HG02588 (cell line): ENCODE results near the gene DPY19L1.
"Not testable (repeated sequence)": the region's sequence is repeated elsewhere in the genome, so short reads cannot be mapped to it uniquely, and the experiment has no call there.

Source experiments
- ATAC-seq: cut with Tn5 transposase; IDR thresholded peaks from one replicate; pipeline ENCODE4 v1.9.1; 2021; ENCODE audit warnings: mild to moderate bottlenecking, moderate library complexity; ENCODE audit not compliant: unreplicated experiment

Gene DPY19L1

DNA sequence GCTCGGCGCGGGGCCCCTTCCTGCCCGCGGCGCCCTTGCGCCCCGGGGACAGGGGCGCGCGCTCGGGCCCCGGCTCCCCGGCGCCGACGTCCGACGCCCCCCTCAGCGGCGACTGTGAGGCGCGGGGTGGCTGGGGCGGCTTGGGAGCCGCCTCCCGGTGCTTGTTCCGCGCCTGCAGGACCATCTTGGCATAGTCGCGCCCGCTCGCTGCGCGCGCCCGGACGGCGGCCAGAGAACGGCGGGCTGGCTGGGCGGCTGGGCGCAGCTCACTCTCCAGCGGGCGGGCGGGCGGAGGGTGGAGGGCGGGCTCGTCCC is at the start of gene DPY19L1:
Gene DPY19L1, minus strand, starts transcription at position 275 of the 315 bp plus-strand sequence. Its CDS starts 91 bp downstream, at position 184.
- peak; percentile 22 for ATAC-seq

DNA sequence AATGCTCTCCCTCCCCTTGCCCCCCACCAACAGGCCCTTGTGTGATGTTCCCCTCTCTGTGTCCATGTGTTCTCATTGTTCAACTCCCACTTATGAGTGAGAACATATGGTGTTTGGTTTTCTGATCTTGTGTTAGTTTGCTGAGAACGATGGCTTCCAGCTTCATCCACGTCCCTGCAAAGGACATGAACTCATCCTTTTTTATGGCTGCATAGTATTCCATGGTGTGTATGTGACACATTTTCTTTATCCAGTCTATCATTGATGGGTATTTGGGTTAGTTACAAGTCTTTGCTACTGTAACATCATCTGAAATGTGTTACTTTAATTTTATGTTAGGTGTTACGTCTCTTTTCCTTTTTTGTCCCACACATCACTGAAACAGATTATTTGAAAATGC is 42.2 kb upstream of the DPY19L1 start:
- not testable (repeated sequence) for ATAC-seq

DNA sequence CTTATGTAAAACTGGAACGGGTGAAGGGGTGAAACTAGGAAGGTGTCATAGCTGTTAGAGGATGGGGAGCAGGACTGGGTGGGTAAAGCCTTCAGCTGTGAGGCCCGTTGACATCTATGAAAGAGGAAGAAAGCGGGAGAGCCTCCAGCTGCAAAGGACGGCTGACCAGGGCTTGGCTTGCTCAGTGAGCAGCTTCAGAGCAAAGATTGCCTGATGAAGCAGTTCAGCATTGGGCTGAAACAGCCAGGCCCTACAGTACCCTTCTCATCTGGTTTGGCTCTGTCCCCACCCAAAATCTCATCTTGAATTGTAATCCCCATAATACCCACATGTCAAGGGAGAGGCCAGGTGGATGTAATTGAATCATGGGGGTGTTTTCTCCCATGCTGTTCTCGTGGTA is 36.7 kb upstream of the DPY19L1 start:
- ATAC-seq, result not testable (repeated sequence)

DNA sequence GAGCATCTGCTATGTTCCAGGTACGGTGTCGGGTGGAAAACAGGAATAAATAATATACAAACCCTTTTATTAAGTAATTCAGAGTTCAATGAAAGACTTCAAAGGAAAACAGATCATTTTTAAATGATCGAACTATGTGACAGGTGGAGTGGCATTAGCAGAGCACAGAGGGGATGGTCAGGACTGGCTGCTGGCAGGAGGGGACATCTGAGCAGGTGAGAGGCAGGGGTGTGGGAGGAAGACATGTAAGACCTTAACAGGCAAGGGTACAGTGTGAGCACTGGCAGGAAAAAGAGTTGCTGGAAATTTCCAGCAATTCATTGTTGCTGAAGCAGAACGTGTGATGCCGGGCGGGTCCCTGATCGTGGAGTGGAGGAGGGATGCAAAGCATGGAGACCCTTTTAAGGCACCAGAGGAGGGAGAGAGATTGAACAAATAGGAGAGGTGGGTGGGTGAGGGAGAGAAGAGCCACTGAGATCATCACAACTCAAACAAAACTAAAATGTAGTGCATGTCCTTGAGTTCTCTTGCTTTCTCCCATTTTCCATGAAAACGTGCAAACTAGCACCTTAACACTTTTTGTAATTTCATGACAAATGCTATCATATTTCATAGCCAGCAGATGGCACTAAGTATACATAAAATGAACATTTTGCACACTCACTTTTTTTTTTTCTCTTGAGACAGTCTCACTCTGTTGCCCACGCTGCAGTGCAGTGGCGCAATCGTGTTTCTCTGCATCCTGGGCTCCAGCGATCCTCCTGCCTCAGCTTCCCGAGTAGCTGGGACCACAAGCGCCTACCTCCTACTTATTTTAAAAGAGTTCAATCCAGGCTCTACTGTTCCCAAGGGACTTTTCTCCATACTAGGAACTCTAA is 35.9 kb upstream of the DPY19L1 start:
- ATAC-seq, result not testable (repeated sequence)

DNA sequence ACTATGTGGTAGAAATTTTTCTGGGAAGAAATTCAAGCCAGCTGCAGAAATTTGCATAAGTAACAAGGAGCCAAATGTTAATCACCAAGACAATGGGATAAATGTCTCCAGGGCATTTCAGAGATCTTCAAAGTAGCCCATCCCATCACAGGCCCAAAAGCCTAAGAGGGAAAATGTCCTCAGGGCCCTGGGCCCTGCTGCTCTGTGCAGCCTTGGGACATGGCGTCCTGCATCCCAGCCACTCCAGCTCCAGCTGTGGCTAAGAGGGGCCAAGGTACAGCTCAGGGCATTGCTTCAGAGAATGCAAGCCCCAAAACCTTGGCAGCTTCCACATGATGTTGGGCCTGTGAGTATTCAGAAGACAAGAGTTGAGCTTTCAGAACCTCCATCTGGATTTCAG is 31.8 kb upstream of the DPY19L1 start:
- ATAC-seq, result not testable (repeated sequence)

DNA sequence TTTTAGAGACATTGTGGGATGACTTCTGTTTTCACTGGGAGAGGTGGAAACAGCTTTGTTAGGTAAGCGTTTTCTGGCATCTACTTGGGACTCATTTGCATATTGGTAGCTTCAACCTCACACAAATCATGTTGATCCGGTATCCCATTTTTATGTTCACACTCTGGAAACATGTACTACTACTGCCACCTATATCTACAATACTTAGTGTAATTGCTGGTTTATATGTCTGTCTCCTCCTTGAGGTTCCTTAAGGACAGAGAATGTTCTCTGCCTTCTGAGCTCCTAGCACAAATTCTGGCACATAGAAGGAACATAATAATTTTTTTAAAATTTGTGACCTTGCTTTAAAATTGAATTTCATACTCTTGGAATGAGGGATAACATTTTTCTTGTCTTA is 28.1 kb upstream of the DPY19L1 start:
- not testable (repeated sequence) for ATAC-seq

DNA sequence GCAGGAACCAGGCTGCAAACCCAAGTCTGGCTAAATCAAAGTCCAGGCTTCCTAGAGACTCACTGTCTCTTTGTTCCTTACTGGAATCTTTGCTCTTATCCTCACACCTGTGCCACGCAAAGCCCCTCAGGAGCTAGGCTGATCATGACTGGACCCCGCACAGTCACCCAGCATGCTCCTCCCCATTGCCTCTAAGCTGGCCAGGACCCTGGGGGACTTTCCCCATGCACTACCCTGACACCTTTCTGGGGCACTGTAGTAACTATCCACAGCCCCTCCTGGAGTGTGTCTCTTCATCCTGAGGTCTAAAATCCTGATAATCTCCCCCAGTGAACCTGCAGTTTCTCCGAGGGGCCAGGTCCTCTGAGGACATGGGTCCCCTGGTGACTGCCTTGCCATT is 21.3 kb upstream of the DPY19L1 start:
- not testable (repeated sequence) for ATAC-seq

DNA sequence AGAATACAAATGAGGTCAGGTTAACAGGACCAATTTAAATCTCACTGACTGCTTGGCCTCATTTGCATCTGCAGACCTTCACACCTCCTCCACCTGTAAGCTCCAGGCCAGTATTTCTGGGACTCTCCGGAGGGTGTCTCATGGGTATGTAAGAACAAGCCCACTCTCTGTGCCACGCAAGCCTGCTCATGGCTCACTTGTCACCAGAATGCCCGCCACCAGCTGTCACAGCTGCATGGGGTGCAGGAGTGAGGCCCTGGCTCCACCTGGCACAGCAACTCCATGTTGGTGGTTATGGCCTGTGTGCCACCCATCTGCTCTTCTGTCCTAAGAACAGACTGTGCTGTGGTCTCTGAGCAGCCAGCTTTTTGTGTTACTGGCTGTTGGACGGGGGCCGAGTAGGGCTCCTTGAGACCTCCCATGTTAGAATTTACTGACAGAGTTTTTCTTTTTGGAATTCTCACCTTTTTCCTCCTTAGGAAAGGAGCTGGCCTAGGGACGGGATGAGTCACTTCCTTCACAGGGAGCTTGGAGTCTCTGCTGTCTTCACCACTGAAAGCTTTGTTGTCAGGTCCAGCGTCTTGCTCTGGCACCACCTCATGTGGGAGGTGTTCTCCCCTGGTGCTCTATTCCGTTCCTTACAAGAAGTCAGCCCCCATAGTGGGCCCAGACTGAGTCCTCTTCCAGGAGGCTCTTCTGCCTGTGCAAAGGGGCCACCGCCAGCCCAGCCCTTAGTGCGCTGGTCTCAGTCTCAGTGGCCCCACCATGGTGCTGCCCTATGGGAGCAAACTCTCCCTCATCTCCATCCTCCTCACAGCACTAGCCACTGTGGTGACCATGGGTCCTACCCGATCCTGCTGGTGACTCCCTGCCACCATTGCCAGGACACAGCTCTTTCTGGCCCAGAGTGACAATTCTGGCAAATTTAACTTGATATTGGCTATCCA is 20.5 kb upstream of the DPY19L1 start:
- not testable (repeated sequence) for ATAC-seq

DNA sequence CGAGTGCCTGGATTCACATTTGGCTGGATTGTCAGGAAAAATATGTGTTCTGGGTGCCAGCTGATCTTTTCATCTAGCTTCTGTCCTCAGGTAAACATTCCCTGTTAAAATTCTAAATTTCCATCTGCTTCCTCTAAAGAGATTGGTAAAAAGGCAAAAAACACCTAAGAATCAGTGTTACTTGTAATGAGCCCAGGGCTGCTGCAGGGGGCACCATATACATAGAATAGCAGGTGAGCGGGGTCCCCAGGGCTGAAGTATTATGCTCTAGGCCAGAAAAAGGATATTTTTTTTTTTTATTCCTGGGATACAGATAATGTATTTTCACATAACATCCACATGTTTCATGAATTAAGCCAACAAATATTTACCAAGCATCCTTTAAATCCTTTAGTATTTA is 18.4 kb upstream of the DPY19L1 start:
- not testable (repeated sequence) for ATAC-seq

DNA sequence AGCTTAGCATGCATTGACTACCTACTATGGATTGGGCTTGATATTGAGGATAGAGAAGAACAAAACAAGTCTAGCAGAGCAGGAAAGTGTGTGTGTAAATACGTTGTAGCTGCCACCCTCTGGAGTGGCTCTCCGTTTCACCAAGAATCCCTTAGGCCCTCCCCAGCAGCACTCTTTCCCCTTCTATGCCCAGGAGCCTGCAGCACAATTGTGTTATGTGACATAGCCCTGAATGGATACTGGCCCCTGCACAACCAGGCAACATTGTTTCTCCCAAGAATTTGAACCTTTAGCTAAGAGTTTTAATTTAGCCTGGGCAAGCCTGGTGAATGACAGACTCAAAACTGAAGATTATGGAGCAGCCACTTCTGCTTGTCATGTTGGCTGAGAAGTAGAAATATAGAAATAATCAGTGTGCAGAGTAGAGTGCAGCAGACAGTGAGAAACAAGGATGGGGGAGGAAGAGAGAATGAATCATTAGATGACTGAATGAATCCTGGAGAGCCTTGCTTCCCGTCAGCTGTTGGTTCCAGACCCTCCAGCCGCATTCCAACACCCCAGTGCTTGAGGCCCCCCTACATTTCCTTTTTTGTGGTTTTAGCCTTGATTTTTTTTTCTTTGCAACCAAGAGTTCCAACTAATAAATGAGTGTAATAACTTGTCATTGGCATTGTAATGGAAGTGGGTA is 16.3 kb upstream of the DPY19L1 start:
- ATAC-seq, result not testable (repeated sequence)

DNA sequence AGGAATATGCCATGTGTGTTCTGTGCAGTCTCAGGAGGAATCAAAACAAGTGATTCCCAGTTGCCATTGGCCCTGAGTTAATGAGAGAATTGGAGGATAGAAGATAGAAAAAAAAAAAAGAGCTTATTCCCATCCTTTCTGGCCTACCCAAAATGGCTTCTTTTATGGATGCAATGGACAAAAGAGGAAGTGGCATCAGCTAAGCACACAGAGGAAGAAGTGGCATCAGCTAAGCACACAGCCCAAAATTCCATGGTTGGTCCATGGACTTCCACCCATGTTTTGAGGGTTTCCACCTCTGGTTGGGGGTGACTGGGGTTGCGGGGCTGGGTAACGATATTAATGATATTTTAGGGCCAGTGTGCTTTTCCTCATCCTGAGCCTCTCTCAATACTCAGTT is 11.1 kb upstream of the DPY19L1 start:
- not testable (repeated sequence) for ATAC-seq

DNA sequence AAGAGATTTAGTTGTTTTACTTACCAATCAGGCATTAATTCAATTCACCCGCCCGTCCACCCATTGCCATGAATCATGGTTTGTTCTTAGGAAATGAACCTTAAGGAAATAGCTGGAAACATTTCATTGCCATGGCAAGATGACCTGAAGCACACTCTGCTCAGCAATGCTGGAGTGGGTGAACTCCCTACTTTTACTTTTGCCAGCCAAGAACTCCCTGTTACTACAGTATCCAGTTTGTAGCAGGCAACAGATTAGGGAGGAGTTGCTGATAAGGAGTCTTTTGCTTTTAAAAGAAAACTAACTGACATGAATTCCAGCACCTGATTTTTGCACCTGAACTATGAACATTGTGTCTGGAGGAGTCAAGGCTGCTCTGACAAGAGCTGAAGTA is 10.6 kb upstream of the DPY19L1 start:
- not testable (repeated sequence) for ATAC-seq

DNA sequence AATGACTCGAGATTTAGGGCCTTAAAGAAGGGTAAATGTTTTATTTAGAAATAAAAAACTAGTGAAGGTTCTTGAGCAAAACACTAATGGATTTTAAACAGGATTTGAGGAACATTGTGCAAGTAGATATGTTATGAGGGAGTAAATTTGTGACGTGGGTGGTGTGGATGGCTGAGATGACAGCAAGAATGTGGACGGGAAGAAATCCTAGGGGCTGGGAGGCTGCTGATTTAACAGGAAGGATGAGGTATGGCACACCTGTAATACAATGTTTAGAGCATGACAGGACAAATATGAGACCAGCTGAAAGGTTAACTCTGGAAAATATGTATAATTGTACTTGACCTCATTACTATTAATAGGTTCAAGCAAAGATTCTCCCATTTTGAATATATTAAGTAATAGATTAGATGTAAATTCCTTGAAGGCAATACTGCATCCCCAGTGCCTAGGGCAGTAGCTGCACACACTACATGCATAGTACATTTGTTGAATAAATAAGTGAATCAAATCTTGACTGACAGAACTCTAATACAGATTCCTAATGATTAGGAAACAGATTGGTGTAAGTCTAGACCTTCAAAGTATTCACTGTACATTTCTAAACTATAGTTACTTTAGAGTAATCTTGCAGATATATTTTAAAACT is 10.1 kb upstream of the DPY19L1 start:
- not testable (repeated sequence) for ATAC-seq

DNA sequence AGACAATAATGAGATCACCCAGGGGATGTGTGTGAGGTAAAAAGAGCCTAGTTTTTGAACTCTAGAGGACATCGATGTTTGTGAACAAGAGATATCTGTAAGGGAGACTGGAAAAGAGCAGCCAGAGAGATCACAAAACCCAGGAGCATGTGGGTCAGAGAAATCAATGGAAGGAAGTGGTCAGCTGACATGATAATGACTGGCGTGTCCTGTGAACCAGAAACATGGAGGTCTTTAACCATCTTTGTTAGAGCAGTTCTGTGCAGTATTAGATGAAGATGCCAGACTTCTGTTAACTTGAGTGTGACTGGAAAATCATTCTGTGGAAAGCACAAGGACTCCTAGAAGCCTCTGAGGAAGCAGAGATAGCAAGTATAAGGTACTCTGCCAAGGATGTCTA is 6.0 kb upstream of the DPY19L1 start:
- ATAC-seq, result not testable (repeated sequence)

DNA sequence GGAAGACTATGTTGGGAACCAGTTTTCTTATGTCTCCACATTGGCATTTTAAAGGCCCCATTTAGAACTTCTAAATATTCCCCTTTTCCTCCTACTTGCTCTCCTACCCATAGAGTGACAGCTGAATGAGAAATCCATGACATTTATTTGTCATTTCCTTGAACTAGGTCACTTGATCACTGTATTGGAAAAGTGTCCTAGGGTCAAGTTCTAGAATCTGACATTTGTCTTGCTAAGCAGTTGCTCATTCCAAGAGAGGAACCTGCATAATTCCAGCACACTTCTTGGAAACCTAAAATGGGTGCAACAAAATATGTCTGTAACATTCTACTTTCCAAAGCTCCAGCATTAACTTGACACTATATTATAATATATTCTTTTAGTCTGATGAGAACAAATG is 3.6 kb upstream of the DPY19L1 start:
- ATAC-seq, result no peak

DNA sequence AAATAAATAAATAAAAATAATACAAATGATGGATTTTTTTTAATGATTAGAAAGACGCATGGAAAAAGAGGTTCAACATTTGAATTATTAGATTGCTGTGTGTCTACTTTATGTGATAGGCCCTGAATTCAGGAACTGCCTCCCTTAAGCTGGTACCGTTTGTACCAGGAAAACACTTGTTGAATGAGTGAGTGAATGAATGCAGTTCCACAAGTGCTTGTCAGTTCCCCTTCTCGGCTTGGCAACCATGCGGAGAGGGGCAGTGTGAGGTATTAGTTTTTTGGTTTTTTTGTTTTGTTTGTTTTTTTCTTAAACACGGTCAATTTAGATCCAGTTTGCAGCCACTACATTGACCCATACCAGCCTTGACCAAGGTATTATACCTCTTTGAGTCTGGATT is 2.1 kb upstream of the DPY19L1 start:
- ATAC-seq, result no peak

DNA sequence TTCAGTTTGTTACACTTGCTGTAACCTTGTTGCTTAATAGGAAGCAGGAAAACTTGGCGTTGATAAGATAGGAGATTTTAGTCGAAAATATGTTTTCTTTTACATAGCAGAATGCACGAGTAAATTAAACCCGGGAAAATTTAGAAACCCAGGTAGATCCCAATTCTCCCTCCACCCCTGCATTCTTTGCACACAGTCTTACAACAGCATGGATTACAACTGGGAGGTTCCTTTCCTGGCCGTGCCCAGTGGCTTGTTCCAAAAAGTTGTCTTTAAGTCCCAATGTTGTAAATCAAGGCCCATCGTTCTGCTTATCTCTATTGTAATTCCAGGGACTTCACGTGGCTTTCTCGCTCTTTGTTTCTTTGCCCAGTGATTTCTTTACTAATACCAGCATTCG is 1.1 kb upstream of the DPY19L1 start:
- no peak for ATAC-seq

DNA sequence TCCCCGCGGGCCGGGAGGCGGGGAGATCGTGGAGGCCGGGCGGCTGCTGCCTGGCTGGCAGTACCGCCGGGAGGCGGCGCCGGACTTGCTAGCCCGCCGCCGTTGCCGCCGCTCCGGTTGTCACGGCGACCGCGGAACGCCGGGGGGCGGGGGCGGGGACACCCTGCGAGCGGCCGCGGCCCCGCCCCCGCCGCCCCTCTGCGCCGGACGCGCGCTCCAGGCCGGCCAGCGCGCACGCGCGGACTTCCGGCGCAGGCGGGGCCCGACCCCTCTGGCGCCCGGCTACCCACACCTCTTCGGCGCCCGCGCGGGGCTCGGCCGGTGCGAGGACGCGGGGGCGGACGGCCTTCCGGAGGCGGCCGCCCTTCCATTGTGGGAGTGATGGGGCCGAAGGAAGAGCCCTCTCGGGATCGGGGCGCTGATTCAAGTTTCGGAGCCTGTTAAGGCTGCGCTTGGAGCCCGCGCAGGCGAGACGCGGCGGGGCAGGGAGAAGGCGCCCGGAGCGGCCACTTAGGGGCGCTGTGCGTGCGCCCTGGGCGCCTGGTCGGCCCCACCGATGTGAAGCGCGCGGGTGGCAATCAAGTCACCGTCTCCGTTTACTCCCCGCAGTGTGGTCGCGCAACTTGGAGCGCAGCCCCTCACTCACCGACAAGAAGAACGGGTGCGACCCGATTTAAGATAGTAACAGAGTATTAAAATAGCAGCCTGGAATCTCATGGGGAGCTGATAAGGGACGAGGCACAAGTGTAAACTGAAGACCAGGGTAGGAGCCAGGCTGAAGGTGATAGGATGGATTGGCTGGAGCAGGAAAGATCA is 449 bp upstream of the DPY19L1 start:
- ATAC-seq, result peak; percentile 86

DNA sequence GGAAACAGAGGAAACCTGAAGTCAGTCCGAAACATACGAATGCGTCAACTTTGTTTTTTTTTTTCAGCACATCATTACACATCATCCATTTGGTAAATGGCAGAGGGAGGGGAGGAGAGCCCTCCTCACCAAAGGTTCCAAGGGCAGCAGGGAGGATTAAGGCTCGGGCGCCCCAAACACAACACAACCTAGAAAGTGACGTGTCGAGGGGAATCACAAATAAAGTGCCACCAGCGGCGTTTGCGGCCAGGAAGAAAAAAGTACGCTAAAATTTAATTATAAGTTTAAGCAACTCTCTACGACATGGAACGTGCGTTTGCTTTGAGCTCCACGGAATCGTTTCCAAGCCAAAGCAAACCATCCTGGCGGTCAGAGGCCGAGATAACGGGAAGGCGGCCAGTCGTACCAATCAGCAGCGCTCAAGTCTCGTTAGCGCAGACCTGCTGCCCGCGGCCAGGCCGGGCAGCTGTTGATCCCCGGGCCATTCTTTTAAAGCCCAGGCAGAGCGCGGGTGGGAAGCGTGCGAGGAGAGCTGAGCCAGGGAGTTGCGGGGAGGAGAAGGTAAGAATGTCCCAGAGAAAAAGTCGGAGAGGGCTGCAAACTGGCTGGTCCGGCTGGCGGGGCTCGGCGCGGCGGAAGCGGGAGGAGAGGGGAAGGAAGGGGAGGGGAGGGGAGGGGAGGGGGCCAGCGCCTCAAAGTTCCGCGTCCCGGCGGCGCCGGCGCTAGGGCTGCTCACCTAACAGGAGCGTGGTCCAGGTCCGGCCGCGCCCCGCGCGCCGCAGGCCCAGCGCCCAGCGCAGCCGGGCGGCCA is 719 bp downstream of the DPY19L1 start:
- ATAC-seq, result peak; percentile 16
